ENCODE results near the gene ZNF521.
"Not testable (repeated sequence)": the region's sequence is repeated elsewhere in the genome, so short reads cannot be mapped to it uniquely, and the experiment has no call there.

ZNF521 gene

GRCh38 chr18:25275412-25276001 lies 76.5 kb downstream of the ZNF521 start:
- H3K36me3 ChIP-seq (ENCODE audit: insufficient read depth, insufficient read length, low read length), result no peaks in the 10 kb centered on the region
- no peak overlapping the region for H3K9ac ChIP-seq (ENCODE audit: insufficient read length, low read depth)
- H3K4me1 ChIP-seq (ENCODE audit: insufficient read depth, insufficient read length), result no peaks in the 10 kb centered on the region
- no peaks in the 10 kb centered on the region for H3K9me3 ChIP-seq (ENCODE audit: insufficient read depth, low read length)
- H3K4me3 ChIP-seq (ENCODE audit: insufficient read length, low read depth), result no peak overlapping the region
- TF ChIP-seq ZNF274 (IDR thresholded peaks at IDR 0.05; ENCODE audit: low read depth, low read length) (no peak), YY1 (IDR thresholded peaks at IDR 0.05; ENCODE audit: insufficient read depth, insufficient read length) (no peak)
- no peak for DNase-seq (ENCODE audit: low read depth, low spot score)
- H3K27me3 ChIP-seq (ENCODE audit: insufficient read depth, insufficient read length), result no peaks in the 10 kb centered on the region

- Histone ChIP-seq H3K9me3 (ENCODE audit: insufficient read depth, low read length) (no peaks in the 10 kb centered on the region), H3K4me1 (ENCODE audit: insufficient read depth, insufficient read length) (no peaks in the 10 kb centered on the region), H3K27me3 (ENCODE audit: insufficient read depth, insufficient read length) (no peaks in the 10 kb centered on the region), H3K9ac (ENCODE audit: insufficient read length, low read depth) (no peak overlapping the region), H3K36me3 (ENCODE audit: insufficient read depth, insufficient read length, low read length) (no peaks in the 10 kb centered on the region), H3K4me3 (ENCODE audit: insufficient read length, low read depth) (no peak overlapping the region)
- no peak for DNase-seq (ENCODE audit: low read depth, low spot score)
- TF ChIP-seq ZNF274 (IDR thresholded peaks at IDR 0.05; ENCODE audit: low read depth, low read length), result no peak
- TF ChIP-seq SUZ12 (IDR thresholded peaks at IDR 0.05; ENCODE audit: extremely low read depth, insufficient read depth, insufficient read length), result no peak
- TF ChIP-seq YY1 (IDR thresholded peaks at IDR 0.05; ENCODE audit: insufficient read depth, insufficient read length), result no peak
Measured at GRCh38 chr18:25274926-25275325, 77.0 kb downstream of the ZNF521 start.

DNA sequence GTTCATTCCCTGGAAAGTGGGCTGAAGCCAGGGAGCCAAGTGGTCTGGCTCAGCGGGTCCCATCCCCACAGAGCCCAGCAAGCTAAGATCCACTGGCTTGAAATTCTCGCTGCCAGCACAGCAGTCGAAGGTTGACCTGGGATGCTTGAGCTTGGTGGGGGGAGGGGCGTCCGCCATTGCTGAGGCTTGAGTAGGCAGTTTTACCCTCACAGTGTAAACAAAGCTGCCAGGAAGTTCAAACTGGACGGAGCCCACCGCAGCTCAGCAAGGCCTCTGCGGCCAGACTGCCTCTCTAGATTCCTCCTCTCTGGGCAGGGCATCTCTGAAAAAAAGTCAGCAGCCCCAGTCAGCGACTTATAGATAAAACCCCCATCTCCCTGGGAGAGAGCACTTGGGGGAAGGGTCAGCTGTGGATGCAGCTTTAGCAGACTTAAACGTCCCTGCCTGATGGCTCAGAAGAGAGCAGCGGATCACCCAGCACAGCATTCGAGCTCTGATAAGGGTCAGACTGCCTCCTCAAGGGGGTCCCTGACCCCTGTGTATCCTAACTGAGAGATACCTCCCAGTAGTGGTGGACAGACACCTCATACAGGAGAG lies 84.9 kb downstream of the ZNF521 start:
- H3K27me3 ChIP-seq (ENCODE audit: insufficient read depth, insufficient read length); H3K4me3 ChIP-seq (ENCODE audit: insufficient read length, low read depth); H3K36me3 ChIP-seq (ENCODE audit: insufficient read depth, insufficient read length, low read length); H3K9me3 ChIP-seq (ENCODE audit: insufficient read depth, low read length); H3K4me1 ChIP-seq (ENCODE audit: insufficient read depth, insufficient read length); DNase-seq (ENCODE audit: low read depth, low spot score); H3K9ac ChIP-seq (ENCODE audit: insufficient read length, low read depth): not testable (repeated sequence)

DNA sequence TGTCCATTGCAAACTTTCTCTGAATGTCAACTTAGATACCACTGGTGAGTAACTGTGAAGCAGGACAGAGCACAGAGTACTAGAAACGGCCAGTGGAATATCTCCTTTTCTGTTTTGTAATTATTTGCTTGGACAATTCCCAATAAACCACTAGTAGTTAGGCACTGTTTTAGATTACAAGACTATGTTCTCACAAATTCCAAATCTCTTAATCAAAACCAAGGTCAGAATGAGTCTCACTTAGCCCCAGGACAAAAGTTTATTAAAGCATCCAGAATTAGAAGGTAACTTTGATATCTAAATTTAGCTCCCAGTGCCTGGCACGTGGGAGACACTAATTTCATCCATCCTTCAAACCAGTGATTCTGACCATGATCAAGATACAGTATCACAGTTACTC lies 89.0 kb downstream of the ZNF521 start:
- Histone ChIP-seq H3K9ac (ENCODE audit: insufficient read length, low read depth) (no peak overlapping the region), H3K4me1 (ENCODE audit: insufficient read depth, insufficient read length) (no peaks in the 10 kb centered on the region), H3K36me3 (ENCODE audit: insufficient read depth, insufficient read length, low read length) (no peaks in the 10 kb centered on the region), H3K27me3 (ENCODE audit: insufficient read depth, insufficient read length) (no peaks in the 10 kb centered on the region), H3K4me3 (ENCODE audit: insufficient read length, low read depth) (no peak overlapping the region), H3K9me3 (ENCODE audit: insufficient read depth, low read length) (no peaks in the 10 kb centered on the region)
- TF ChIP-seq SUZ12 (IDR thresholded peaks at IDR 0.05; ENCODE audit: extremely low read depth, insufficient read depth, insufficient read length) (no peak), YY1 (IDR thresholded peaks at IDR 0.05; ENCODE audit: insufficient read depth, insufficient read length) (no peak), ZNF274 (IDR thresholded peaks at IDR 0.05; ENCODE audit: low read depth, low read length) (no peak)
- DNase-seq (ENCODE audit: low read depth, low spot score), result no peak

GRCh38 chr18:25261768-25262167 lies 90.2 kb downstream of the ZNF521 start:
- Histone ChIP-seq H3K9ac (ENCODE audit: insufficient read length, low read depth) (no peak overlapping the region), H3K4me1 (ENCODE audit: insufficient read depth, insufficient read length) (no peaks in the 10 kb centered on the region), H3K27me3 (ENCODE audit: insufficient read depth, insufficient read length) (no peaks in the 10 kb centered on the region), H3K4me3 (ENCODE audit: insufficient read length, low read depth) (no peak overlapping the region), H3K36me3 (ENCODE audit: insufficient read depth, insufficient read length, low read length) (no peaks in the 10 kb centered on the region), H3K9me3 (ENCODE audit: insufficient read depth, low read length) (no peaks in the 10 kb centered on the region)
- DNase-seq (ENCODE audit: low read depth, low spot score), result no peak
- TF ChIP-seq SUZ12 (IDR thresholded peaks at IDR 0.05; ENCODE audit: extremely low read depth, insufficient read depth, insufficient read length) (no peak), YY1 (IDR thresholded peaks at IDR 0.05; ENCODE audit: insufficient read depth, insufficient read length) (no peak), ZNF274 (IDR thresholded peaks at IDR 0.05; ENCODE audit: low read depth, low read length) (no peak)

DNA sequence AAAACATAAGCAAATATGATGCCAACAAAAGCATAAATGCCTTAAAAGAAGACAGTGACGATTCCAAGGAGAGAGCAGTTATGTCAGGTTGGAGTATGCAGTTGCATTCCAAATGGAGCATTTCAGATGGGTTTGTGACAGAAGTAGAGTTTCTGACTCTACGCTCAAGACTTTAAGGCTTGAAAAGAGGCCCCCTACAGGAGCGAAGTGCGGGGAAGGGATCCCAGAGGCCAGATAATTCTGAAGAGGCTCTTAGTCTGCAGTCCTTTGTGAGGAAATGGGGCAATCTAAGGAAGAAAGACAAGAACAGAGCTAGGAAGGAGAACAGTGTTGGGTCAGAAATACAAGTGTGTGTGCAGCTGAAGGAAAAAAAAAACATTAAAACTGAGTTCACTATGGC lies 95.5 kb downstream of the ZNF521 start:
- no peak for TF ChIP-seq ZNF274 (IDR thresholded peaks at IDR 0.05; ENCODE audit: low read depth, low read length)
- TF ChIP-seq YY1 (IDR thresholded peaks at IDR 0.05; ENCODE audit: insufficient read depth, insufficient read length), result no peak
- TF ChIP-seq SUZ12 (IDR thresholded peaks at IDR 0.05; ENCODE audit: extremely low read depth, insufficient read depth, insufficient read length), result no peak
- H3K36me3 ChIP-seq (ENCODE audit: insufficient read depth, insufficient read length, low read length), result no peaks in the 10 kb centered on the region
- no peak overlapping the region for H3K9ac ChIP-seq (ENCODE audit: insufficient read length, low read depth)
- H3K27me3 ChIP-seq (ENCODE audit: insufficient read depth, insufficient read length), result no peaks in the 10 kb centered on the region
- H3K9me3 ChIP-seq (ENCODE audit: insufficient read depth, low read length), result no peaks in the 10 kb centered on the region
- no peaks in the 10 kb centered on the region for H3K4me1 ChIP-seq (ENCODE audit: insufficient read depth, insufficient read length)
- no peak for DNase-seq (ENCODE audit: low read depth, low spot score)
- no peak overlapping the region for H3K4me3 ChIP-seq (ENCODE audit: insufficient read length, low read depth)

DNA sequence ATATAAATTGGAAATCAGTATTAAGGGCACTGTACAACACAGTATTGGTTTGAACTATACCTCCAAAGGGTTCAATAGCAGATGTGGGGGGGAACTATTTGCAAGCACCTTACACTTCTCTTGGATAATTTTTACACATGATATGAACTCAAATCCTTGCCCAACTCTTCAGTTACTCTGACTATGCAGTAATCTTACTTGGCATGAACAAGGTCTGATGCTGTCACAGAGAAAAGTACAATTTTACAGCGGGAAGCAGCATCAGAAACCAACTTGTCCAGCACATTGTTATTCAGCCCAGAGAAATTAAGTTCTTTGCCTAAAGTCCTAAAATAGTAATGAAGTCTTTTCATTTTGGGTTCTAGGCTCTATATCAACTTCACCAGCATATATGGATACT lies 98.2 kb downstream of the ZNF521 start:
- no peak overlapping the region for H3K9ac ChIP-seq (ENCODE audit: insufficient read length, low read depth)
- H3K27me3 ChIP-seq (ENCODE audit: insufficient read depth, insufficient read length), result no peaks in the 10 kb centered on the region
- no peak for TF ChIP-seq SUZ12 (IDR thresholded peaks at IDR 0.05; ENCODE audit: extremely low read depth, insufficient read depth, insufficient read length)
- no peak for TF ChIP-seq YY1 (IDR thresholded peaks at IDR 0.05; ENCODE audit: insufficient read depth, insufficient read length)
- no peaks in the 10 kb centered on the region for H3K36me3 ChIP-seq (ENCODE audit: insufficient read depth, insufficient read length, low read length)
- H3K4me1 ChIP-seq (ENCODE audit: insufficient read depth, insufficient read length), result no peaks in the 10 kb centered on the region
- no peaks in the 10 kb centered on the region for H3K9me3 ChIP-seq (ENCODE audit: insufficient read depth, low read length)
- no peak for DNase-seq (ENCODE audit: low read depth, low spot score)
- H3K4me3 ChIP-seq (ENCODE audit: insufficient read length, low read depth), result no peak overlapping the region

- Histone ChIP-seq H3K36me3 (ENCODE audit: insufficient read depth, insufficient read length, low read length) (no peaks in the 10 kb centered on the region), H3K4me3 (ENCODE audit: insufficient read length, low read depth) (no peak overlapping the region), H3K27me3 (ENCODE audit: insufficient read depth, insufficient read length) (no peaks in the 10 kb centered on the region), H3K4me1 (ENCODE audit: insufficient read depth, insufficient read length) (no peaks in the 10 kb centered on the region), H3K9ac (ENCODE audit: insufficient read length, low read depth) (no peak overlapping the region), H3K9me3 (ENCODE audit: insufficient read depth, low read length) (no peaks in the 10 kb centered on the region)
- TF ChIP-seq YY1 (IDR thresholded peaks at IDR 0.05; ENCODE audit: insufficient read depth, insufficient read length), result no peak
- no peak for TF ChIP-seq SUZ12 (IDR thresholded peaks at IDR 0.05; ENCODE audit: extremely low read depth, insufficient read depth, insufficient read length)
- no peak for TF ChIP-seq ZNF274 (IDR thresholded peaks at IDR 0.05; ENCODE audit: low read depth, low read length)
- no peak for DNase-seq (ENCODE audit: low read depth, low spot score)
Measured at GRCh38 chr18:25253136-25253535, 98.8 kb downstream of the ZNF521 start.
